CD4-positive, alpha-beta T cell (primary cell): ENCODE data around the gene SH3RF3. TPM values are rescaled to one million over a fixed set of nuclear protein-coding genes. Genes with fewer than 3 reads are reported as not detected.

ENCODE experiments used
- ATAC-seq: fragments of 200-7000 bp; cut with Tn5 transposase; one replicate; pipeline ENCODE4 v1.10.0; 2022; ENCODE audit warnings: mild to moderate bottlenecking; ENCODE audit not compliant: poor library complexity
- CTCF ChIA-PET: fragments of 350-600 bp; sonication (Branson Sonifier 250); formaldehyde crosslinking; loops from one replicate; lab custom pipeline; 2021; ENCODE audit warnings: antibody characterized with exemption, inconsistent platforms; lab: Charles Lee
- POLR2A ChIA-PET: fragments of 350-600 bp; sonication (Branson Sonifier 250); formaldehyde crosslinking; loops from one replicate; lab custom pipeline; 2021; ENCODE audit warnings: antibody characterized with exemption, inconsistent platforms; lab: Charles Lee
- DNase-seq, 14 experiments: peaks; one replicate each; pipeline ENCODE4 v3.0.0-alpha.2; 2013 to 2020; ENCODE audit warnings: mixed read lengths in 2 of 14
- H3K27ac ChIP-seq, 2 donors: one replicate each; pipeline versions ENCODE4 v1.5.1 to v1.7.0; 2013; ENCODE audit warnings: low read length in 2 of 2, low read depth in 1 of 2, mild to moderate bottlenecking in 1 of 2
- H3K27me3 ChIP-seq, 2 experiments: 1 replicate in 1 of 2; 2 replicates in 1 of 2; pipeline versions ENCODE4 v1.6.1 to v1.7.0; 2013; ENCODE audit warnings: low read length in 2 of 2, control low read depth in 1 of 2, mild to moderate bottlenecking in 1 of 2, moderate library complexity in 1 of 2; ENCODE audit not compliant: insufficient read depth in 2 of 2, control insufficient read depth in 1 of 2
- H3K36me3 ChIP-seq: one replicate; pipeline ENCODE4 v1.6.1; 2013; ENCODE audit warnings: low read length, control low read depth; ENCODE audit not compliant: insufficient read depth
- H3K4me1 ChIP-seq: one replicate; pipeline ENCODE4 v1.6.1; 2013; ENCODE audit warnings: low read length, control low read depth; ENCODE audit not compliant: insufficient read depth
- H3K4me3 ChIP-seq: one replicate; pipeline ENCODE4 v1.5.1; 2013; ENCODE audit warnings: mild to moderate bottlenecking, low read length, moderate library complexity
- H3K9me3 ChIP-seq, 2 experiments: 1 replicate in 1 of 2; 2 replicates in 1 of 2; pipeline versions ENCODE4 v1.6.1 to v1.7.0; 2013; ENCODE audit warnings: low read length in 2 of 2, mild to moderate bottlenecking in 2 of 2, control low read depth in 1 of 2, moderate library complexity in 1 of 2; ENCODE audit not compliant: control insufficient read depth in 1 of 2, insufficient read depth in 1 of 2
- H3K27ac Mint-ChIP-seq: one replicate; pipeline ENCODE4 v1.8.0; 2020; ENCODE audit warnings: mixed read lengths
- H3K27me3 Mint-ChIP-seq: one replicate; pipeline ENCODE4 v1.8.0; 2021; ENCODE audit warnings: mixed read lengths
- H3K36me3 Mint-ChIP-seq: one replicate; pipeline ENCODE4 v1.8.0; 2021; ENCODE audit warnings: low read depth, mixed read lengths
- H3K4me1 Mint-ChIP-seq: one replicate; pipeline ENCODE4 v1.8.0; 2021; ENCODE audit warnings: low read depth, mixed read lengths
- H3K4me3 Mint-ChIP-seq: one replicate; pipeline ENCODE4 v1.8.0; 2020; ENCODE audit warnings: mild to moderate bottlenecking, mixed read lengths
- H3K9me3 Mint-ChIP-seq: one replicate; pipeline ENCODE4 v1.8.0; 2020; ENCODE audit warnings: mixed read lengths
- intact Hi-C, 2 experiments: fragments of 100-400 bp; cut with DNase I in 1 of 2; cut with micrococcal nuclease in 1 of 2; formaldehyde crosslinking; loops; one replicate each; pipeline versions ENCODE4 v1.15.1 to v1.9.0; 2023 to 2025; cut with DNase I, micrococcal nuclease
- total RNA-seq, 174 experiments: library from RNA in 2 of 174; stranded (reverse) in 2 of 174; gene quantifications; one replicate each; pipeline ENCODE4 v1.2.3 and lab custom pipeline; 2021 to 2026
- TF ChIP-seq, protein P1 (sequence below): fragments of 200-600 bp; IDR thresholded peaks from one replicate; pipeline ENCODE4 v1.8.0; 2022; ENCODE audit warnings: antibody characterized with exemption, mild to moderate bottlenecking

The SH3RF3 gene
- total RNA-seq, 2 experiments from 2014 or later: 5.2 to 5.9 TPM

DNA sequence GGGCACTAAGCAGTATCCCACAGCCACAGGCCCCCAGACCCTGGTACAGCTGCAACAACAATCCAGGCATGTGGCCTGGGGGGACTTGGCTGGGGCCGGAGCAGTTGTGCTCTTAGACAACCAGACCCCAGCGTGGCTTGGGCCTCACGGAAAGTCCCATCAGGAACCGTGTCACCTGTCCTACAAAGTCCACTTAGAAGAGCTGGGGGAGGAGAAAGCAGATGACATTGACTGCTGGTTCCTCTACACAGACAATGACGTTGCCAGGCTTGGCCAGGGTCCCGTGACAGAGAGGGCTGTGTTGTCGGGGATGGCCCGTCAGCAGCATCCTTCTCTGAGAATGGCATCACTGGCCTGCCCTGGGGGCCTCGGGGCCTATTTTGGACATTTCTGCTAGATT, 360.3 kb downstream of the SH3RF3 start:
- no peak overlapping the region for H3K27ac ChIP-seq
- no peaks in the 10 kb centered on the region for H3K36me3 ChIP-seq
- no peaks in the 10 kb centered on the region for H3K27me3 ChIP-seq
- ChIA-PET POLR2A (no interaction called here), CTCF (no interaction called here)
- DNase-seq: no peak
- Mint-ChIP-seq H3K9me3 (no peaks in the 10 kb centered on the region), H3K36me3 (no peaks in the 10 kb centered on the region), H3K27me3 (no peaks in the 10 kb centered on the region), H3K4me1 (no peaks in the 10 kb centered on the region), H3K27ac (no peak overlapping the region), H3K4me3 (no peak overlapping the region)
- TF ChIP-seq, protein P1, sequence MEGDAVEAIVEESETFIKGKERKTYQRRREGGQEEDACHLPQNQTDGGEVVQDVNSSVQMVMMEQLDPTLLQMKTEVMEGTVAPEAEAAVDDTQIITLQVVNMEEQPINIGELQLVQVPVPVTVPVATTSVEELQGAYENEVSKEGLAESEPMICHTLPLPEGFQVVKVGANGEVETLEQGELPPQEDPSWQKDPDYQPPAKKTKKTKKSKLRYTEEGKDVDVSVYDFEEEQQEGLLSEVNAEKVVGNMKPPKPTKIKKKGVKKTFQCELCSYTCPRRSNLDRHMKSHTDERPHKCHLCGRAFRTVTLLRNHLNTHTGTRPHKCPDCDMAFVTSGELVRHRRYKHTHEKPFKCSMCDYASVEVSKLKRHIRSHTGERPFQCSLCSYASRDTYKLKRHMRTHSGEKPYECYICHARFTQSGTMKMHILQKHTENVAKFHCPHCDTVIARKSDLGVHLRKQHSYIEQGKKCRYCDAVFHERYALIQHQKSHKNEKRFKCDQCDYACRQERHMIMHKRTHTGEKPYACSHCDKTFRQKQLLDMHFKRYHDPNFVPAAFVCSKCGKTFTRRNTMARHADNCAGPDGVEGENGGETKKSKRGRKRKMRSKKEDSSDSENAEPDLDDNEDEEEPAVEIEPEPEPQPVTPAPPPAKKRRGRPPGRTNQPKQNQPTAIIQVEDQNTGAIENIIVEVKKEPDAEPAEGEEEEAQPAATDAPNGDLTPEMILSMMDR: no peak
- intact Hi-C loops: no loop called here
- H3K4me1 ChIP-seq: no peaks in the 10 kb centered on the region
- no peak for ATAC-seq
- no peak overlapping the region for H3K4me3 ChIP-seq
- no peaks in the 10 kb centered on the region for H3K9me3 ChIP-seq

- Mint-ChIP-seq H3K36me3 (no peaks in the 10 kb centered on the region), H3K27me3 (no peaks in the 10 kb centered on the region), H3K4me3 (no peak overlapping the region), H3K9me3 (no peaks in the 10 kb centered on the region), H3K27ac (no peak overlapping the region), H3K4me1 (no peaks in the 10 kb centered on the region)
- no peak for ATAC-seq
- H3K36me3 ChIP-seq: no peaks in the 10 kb centered on the region
- no peak overlapping the region for H3K27ac ChIP-seq
- ChIA-PET POLR2A (no interaction called here), CTCF (no interaction called here)
- no peaks in the 10 kb centered on the region for H3K9me3 ChIP-seq
- H3K4me3 ChIP-seq: no peak overlapping the region
- no peak for DNase-seq
- no peaks in the 10 kb centered on the region for H3K27me3 ChIP-seq
- intact Hi-C loops: no loop called here
- H3K4me1 ChIP-seq: no peaks in the 10 kb centered on the region
- TF ChIP-seq, protein P1: no peak
Measured at GRCh38 chr2:109493176-109493935, 364.4 kb downstream of the SH3RF3 start.

DNA sequence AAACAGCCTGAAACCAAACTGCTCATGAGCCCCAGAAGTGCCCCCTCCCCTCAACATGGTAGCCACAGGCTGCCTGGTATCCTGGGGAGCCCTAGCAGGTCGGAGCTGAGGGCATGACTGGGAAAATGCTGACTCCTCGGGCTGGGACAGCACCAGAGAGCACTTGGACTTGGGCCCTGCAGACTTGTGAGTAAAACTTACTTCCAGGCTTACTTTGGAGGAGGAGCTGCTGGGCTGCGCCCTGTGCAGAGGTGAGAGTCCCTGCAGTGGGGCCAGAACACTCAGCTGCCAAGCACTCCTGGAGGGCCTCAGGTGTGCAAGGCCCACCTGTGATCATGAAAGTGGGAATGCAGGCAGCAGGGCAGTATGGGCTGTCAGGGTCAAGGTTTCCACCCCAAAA, 365.3 kb downstream of the SH3RF3 start:
- no peak for ATAC-seq
- Mint-ChIP-seq H3K27me3 (no peaks in the 10 kb centered on the region), H3K4me1 (no peaks in the 10 kb centered on the region)

More for the DNA sequence above, 365.3 kb downstream of the SH3RF3 start:
- intact Hi-C loops: no loop called here
- no peaks in the 10 kb centered on the region for H3K36me3 Mint-ChIP-seq
- Histone ChIP-seq H3K4me1 (no peaks in the 10 kb centered on the region), H3K36me3 (no peaks in the 10 kb centered on the region), H3K9me3 (no peaks in the 10 kb centered on the region), H3K27me3 (no peaks in the 10 kb centered on the region), H3K4me3 (no peak overlapping the region), H3K27ac (no peak overlapping the region)
- H3K27ac Mint-ChIP-seq: no peak overlapping the region
- DNase-seq: no peak
- TF ChIP-seq, protein P1: no peak
- ChIA-PET CTCF (interaction anchor here (1.2 kb wide), 1 partner anchor 16 kb away, joined by 4 read pairs; no protein-coding TSS in a partner anchor), POLR2A (no interaction called here)
- H3K9me3 Mint-ChIP-seq: no peaks in the 10 kb centered on the region
- no peak overlapping the region for H3K4me3 Mint-ChIP-seq
